Ammon's horn (tissue), 1 donor: ENCODE results near the gene KLHDC10.
"Not testable (repeated sequence)": the region's sequence is repeated elsewhere in the genome, so short reads cannot be mapped to it uniquely, and the experiment has no call there.

Experiments
- DNase-seq: peaks from one replicate; pipeline ENCODE4 v3.0.0-alpha.2; 2016; ENCODE audit warnings: low spot score

Gene KLHDC10, protein sequence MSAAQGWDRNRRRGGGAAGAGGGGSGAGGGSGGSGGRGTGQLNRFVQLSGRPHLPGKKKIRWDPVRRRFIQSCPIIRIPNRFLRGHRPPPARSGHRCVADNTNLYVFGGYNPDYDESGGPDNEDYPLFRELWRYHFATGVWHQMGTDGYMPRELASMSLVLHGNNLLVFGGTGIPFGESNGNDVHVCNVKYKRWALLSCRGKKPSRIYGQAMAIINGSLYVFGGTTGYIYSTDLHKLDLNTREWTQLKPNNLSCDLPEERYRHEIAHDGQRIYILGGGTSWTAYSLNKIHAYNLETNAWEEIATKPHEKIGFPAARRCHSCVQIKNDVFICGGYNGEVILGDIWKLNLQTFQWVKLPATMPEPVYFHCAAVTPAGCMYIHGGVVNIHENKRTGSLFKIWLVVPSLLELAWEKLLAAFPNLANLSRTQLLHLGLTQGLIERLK

DNA sequence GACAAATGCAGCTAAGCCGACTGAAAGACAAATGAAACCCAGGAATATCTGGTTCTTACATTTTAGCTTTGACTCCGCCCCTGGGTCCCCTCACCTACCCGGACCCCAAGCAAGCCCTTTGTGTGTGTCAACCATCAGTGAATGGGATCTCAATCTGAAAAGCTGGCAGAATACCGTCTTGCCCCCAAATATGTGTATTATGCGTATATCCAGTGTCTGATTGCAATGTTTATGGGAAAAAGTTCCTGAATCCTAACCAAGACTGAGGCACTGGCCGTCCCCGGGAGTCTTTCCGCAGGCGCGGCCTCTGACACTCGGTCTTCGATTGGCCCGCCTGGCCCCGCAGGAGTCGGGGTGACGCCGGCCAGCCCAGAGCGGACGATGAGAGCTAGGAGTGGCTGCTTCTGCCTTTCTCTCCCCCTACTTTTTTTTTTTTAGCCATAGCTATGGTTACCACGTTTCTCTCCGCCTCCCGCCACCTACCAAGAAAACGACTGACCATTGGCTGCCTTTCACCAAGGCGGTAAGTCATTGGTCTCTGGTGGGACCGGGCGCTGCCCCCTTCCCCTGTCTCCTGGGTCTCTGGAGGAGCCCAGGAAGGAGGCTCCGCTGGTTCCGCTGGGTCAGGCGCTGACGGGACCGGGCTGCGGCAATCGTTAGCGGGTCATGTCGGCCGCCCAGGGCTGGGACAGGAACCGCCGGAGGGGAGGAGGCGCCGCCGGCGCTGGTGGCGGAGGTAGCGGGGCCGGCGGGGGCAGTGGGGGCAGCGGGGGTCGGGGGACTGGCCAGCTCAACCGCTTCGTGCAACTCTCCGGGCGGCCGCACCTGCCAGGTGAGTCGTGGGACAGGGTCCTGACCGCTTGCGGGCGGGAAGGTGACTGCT is at the start of gene KLHDC10:
KLHDC10 (plus strand) TSS at position 557 of the 883 bp plus-strand sequence; CDS start at position 667, 110 bp downstream.
- peak; percentile 98 for DNase-seq

DNA sequence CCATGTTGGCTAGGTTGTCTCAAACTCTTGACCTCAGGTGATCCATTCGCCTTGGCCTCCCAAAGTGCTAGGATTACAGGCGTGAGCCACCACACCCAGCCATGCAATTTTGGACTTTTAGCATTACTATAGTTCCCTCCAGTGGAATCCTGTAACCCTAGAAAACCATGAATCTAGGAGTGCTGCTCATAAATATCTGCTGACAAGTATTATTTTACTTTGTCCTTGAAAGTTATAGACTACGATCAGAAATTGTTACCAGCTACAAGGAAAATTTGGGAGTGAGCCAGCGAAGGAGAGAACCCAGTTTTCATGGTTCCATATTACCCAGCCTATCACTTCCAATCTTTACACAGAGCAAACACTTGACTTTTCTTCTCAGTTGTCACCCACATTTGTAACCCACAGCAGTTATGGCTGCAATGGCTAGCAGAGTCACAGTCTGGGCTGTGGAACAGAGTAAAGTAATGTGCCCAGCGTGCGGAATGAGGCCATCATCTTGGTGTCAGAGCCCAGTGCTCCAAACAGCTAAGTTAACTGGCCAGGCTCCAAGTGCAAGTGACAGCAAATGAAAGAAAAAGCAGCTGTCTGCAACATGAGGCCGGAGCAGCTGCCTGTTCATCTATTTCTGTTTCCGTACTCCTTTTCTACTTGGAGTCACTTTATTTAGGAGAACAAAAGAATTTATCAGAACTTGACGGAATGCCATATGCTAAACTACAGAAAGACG is 49.1 kb upstream of the KLHDC10 start:
- DNase-seq = peak; percentile 60

DNA sequence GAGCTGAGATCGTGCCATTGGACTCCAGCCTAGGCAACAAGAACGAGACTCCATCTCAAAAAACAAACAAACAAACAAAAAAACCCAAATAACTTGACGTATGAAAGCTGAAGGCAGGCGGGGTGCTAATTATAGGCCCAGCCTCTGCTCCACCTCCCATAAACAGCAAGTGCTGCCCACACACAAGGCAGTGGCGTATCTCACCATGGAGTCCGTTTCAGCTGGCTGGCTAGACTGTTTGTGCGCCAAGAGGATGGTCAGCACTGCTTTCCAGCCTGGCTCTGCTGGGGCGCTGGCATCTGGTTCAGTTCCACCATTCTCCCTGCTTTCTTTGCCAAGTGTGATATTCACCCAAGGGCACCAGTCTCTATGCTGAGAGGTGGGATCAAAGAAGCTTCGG is 48.2 kb upstream of the KLHDC10 start:
- no peak for DNase-seq

DNA sequence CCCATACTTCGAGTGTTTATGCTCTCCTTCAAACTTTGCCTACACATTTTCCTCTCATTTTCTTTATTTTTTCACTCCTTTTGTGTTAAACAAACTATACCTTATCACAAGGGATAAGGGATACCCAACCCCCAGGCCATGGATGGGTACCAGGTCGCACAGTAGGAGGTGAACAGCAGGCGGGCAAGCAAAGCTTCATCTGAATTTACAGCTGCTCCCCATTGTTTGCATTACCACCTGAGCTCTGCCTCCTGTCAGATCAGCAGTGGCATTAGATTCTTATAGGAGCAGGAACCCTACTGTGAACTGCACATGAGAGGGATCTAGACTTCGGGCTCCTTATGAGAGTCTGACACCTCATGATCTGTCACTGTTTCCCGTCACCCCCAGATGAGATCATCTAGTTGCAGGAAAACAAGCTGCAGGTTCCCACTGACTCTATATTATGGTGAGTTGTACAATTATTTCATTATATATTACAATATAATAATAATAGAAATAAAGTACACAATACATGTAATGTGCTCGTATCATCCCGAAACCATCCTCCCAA is 47.6 kb upstream of the KLHDC10 start:
- DNase-seq = no peak

DNA sequence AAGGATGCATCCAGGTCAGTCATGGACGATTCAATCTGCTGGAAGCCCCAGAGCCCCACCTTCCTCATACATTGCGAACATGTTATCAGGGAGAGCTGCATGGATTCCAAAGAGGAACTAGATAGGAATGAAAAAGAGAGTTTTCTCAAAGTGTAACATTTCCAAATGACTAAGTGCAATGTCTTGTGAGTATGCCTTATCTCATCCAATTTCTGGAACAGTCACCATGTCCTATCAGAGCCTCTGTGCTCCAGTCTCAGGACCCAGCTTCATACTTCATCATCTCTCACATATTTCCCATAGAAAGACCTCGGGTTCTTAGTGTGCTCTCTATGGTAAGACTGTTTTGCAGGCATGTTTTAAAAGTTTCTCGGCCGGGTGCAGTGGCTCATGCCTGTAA is 45.9 kb upstream of the KLHDC10 start:
- no peak for DNase-seq

DNA sequence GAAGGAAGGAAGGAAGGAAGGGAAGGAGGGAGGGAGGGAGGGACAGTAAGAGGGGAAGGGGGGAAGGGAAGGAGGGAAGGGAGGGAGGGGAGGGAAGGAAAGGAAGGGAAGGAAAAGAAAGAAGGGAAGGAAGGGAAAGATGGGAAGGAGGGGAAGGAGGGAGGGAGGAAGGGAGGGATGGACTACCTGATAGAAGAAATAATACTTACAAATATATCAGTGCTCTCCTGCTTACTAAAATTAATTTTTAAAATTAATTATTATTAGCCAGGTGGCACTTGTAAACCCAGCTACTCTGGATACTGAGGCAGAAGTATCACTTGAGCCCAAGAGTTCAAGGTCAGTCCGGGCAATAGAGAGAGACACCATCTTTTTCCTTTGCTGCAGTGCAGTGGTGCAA is 37.6 kb upstream of the KLHDC10 start:
- no peak for DNase-seq

DNA sequence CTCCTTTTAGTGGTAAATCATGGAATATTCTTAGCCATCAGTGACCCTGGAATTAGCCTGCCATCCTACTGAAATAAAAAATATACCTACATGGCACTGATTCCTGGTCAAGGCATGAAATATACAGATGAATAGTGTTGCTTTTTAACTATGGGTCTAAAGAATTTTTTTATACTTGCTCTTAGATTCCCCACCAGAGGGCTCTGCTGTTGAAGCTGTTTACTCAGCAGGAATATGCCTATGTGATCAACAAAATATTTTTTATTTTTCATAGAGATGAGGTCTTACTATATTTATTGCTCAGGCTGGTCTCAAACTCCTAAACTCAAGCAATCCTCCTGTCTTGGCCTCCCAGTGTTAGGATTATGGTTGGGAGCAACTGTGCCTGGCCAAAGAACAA is 32.6 kb upstream of the KLHDC10 start:
- no peak for DNase-seq

DNA sequence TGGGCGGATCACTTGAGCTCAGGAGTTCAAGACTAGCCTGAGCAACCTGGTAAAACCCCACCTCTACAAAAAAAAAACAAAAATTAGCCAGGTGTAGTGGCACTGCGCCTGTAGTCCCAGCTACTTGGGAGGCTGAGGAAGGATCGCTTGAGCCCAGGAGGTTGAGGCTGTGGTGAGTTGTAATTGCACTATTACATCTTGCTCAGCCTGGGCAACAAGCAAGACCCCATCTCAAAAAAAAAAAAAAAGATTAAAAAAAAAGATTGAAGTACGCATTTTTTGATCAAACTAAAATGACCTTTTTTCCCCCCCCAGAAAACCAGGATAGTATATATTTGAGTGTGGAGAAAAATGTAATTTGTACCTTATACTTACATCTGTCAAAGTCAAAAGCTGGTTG is 29.8 kb upstream of the KLHDC10 start:
- no peak for DNase-seq

DNA sequence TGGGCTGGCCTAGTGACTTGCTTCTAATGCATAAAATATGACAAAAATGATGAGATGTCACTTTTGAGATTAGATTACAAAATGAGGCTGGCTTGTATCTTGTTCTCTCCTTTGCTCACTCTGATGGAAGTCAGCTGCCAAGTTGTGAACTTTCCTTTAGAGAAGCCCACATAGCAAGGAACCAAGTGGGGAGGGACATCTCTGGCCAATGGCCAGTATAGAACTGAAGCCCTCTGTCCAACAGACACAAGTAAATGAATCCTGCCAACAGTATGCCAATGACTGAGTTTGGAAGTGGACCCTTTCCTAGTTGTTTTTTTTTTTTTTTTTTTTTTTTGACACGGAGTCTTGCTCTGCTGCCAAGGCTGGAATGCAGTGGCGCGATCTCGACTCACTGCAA is 22.5 kb upstream of the KLHDC10 start:
- peak; percentile 19 for DNase-seq

DNA sequence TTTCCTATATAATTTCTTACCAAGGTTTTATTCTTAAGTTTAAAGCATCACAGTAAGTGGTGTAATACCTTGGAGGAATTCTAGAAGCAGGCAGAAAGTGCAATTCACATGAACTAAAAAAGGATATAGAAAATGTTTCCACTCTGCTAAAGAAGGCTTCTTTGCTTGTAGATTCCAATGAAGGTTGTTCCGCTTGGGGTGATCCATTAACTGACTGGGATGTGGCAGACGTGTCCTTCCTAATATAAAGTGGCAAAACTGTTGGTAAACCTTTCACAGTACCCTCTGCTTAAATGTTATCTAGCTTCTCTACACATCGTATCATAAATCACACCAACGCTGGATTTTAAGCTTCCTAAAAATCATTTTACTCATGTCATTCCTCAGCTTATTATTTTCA is 21.4 kb upstream of the KLHDC10 start:
- DNase-seq = no peak

DNA sequence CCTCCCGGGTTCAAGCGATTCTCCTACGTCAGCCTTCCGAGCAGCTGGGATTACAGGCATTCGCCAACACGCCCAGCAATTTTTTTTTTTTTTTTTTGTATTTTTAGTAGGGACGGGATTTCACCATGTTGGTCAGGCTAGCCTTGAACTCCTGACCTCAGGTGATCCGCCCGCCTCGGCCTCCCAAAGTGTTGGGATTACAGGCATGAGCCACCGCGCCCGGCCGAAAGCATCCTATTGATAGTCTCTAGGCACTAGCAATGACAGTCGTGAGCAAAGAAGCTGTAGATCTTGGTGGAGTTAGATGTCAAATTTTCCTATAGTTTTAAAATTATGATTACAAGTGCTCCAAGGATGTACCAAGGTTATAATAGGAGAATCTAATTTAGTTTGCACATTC is 18.1 kb upstream of the KLHDC10 start:
- DNase-seq = not testable (repeated sequence)

DNA sequence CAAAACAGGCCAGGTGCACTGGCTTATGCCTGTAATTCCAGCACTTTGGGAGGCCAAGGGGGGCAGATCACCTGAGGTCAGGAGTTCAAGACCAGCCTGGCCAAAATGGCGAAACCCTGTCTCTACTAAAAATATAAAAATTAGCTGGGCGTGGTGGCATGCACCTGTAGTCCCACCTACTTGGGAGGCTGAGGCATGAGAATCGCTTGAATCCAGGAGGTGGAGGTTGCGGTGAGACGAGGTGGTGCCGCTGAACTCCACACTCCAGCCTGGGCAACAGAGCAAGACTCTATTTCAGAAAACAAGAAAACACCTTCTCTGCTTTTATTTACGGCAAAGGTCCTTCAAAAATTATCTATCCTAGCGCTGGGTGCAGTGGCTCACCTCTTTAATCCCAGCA is 15.1 kb upstream of the KLHDC10 start:
- not testable (repeated sequence) for DNase-seq

DNA sequence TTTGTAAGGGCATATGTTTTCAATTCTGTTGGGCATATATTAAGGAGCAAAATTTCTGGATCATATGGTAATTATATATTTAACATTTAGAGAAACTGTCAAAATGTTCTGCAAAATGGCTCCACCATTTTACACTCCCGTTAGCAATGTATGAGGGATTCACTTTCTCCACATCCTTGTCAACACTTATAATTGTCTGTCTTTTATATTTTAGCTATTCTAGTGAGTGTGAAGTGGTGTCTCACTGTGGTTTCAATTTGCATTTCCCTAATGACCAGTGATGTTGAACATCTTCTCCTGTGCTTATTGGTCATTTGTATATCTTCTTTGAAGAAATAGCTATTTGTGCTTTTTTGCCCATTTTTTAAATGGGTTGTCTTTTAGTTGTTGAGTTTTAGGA is 8.1 kb upstream of the KLHDC10 start:
- no peak for DNase-seq

DNA sequence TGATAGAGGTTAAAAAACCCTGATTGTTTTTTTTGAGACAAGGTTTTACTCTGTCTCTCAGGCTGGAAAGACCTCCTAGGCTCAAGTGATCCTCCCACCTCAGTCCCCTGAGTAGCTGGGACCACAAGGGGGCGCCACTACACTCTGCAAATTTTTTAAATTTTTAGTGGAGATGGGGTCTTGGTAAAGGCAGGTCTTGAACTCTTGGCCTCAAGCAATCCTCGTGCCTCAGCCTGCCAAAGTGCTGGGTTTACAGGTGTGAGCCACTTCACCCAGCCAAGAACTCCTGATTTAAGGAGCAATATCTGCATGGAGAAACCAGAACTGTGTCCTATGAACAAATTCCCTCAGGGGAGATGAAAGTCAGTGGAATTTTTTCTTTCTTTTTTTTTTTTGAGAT is 7.3 kb upstream of the KLHDC10 start:
- no peak for DNase-seq

DNA sequence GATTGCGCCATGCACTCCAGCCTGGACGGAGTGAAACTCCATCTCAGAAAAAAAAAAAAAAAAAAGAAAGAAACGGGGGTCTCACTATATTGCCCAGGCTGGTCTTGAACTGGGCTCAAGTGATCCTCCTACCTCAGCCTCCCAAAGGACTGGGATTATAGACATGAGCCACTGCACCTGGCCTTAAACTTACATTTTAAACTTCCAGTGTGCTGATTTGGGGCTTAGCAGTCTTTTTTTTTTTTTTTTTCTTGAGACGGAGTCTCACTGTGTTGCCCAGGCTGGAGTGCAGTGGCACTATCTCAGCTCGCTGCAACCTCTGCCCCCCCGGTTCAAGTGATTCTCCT is 5.8 kb upstream of the KLHDC10 start:
- DNase-seq = not testable (repeated sequence)

DNA sequence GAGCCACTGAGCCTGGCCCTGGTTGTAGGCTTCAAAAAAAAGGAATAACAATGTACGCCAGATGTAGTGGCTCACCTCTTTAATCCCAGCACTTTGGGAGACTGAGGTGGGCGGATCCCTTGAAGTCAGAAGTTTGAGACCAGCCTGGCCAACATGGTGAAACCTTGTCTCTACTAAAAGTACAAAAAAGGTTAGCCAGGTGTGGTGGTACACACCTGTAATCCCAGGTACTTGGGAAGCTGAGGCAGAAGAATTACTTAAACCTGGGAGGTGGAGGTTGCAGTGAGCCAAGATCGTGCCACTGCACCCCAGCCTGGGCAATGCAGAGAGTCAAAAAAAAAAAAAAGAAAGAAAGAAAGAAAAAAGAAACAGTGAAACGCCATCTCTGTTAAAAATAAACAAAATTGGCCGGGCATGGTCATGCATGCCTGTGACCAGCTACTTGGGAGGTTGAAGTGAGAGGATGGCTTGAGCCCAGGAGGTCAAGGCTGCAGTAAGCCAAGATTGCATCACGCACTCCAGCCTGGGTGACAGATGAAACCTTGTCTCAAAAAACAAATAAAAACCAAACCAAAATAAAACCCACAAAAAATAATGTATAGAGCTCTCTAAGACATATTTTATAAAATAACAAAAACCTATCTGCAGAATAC is 4.7 kb upstream of the KLHDC10 start:
- DNase-seq = no peak

DNA sequence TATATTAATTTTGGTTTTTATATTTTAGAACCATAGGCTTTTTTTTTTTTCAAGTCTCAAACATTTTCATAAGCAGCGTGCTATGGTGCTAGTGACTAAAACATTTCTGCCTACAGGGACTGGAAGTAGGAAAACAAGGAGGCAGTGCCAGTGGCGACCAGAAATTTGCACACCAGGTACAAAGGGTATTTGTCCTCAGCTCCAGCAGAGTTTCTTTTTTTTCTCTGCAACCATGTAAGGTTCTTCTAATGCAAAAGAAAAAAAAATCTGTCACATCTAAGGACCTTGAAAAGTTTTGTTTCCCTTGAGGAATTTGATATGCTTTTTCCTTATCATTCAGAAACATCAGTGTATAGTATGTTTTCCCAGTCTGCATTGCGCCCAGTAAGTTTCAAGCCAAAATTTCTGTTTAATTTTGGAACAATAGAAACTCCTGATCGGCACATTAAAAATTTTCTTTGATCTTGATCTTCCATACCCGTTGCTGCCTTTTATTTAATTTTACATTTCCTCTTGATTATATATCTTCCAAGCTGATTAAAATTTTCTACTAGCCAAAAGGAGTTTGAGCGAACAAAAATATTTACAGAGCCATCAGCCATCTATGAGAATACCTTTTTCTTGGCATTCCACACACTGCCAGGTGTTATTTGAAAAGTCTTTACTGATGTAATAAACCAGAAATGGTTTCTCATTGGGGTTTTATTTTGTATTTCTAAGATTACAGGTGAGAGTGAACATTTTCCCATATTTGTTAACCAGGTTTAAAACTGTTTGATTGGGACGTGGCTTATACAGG is 956 bp upstream of the KLHDC10 start:
- DNase-seq = no peak

DNA sequence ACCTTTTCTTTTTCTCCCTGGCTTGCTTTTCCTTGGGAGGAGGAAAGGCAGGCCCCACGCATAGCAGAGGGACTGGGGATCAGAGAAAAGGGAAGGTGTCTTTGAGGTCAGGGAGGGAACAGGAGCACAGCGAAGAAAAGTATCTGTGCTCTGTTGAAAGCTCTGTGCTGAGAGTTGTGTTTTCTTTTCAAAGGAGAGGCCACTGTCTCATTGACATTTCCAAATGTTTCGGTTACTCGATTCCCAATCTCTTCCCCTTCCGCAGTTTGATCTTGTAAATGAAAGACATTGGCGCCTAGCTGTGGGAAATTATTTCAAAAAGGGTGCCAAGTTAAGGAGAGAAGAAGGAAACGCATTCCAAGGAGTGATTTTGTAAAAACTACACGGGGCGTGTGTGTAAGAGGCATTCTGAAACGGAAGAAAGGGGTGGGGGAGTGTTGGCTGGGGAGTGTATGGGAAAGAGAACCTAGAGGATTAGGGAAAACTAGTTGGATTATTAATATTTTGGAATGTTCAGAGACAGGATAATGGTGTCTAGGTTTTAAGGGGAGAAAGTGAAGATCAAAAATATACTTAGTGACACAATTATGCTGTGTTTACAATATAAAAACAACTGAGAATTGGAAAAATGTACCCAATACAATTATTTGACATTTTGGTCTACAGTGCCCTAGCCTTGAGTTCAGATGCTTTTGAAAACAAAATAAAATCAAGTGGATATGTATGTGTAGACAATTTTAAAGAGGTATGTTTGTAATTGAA is 708 bp downstream of the KLHDC10 start:
- DNase-seq = peak; percentile 8

DNA sequence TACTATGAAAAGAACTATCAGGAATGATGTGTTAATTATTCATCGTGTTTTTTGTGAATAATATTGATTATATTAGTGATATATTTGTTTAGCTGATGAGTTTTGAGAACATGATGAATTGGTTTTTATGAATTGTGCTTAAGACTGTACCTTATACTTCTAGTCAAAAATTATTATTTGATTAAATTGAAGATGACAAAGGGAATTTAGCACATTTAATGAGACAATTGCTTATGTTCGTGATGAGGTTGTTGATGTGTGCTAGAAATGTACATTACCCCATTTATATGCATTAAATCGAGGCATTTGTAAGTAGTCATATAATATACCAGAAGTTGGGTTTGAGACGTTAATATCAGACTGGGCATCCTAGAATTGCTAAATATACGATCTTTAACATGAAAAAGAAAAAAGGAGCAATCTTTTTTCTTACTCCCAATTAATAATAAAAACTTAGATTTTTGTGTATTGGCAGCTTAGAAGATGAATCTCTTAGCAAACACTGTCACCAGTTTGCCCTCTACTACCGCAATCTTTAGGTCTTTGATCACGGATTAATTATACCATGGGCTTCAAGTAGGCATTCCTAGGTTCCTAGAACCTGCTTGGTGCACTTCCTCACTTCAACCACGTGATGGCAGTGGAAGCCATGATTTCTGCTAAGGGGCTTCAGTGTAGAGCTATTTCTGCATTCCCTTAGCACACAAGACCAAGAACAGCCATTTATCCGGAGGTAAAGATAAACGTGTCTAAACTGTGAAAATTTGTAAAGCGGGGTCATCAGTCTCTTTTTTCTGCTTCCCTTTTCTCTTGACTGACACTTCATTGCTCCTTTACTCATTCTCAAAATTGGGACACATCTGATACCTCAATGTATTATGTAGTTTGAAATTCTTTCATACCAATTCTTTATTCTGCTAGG is 1.6 kb downstream of the KLHDC10 start:
- DNase-seq = peak; percentile 93
